ENCODE results near the gene FBXL17. TPM values are rescaled to one million over a fixed set of nuclear protein-coding genes. Genes with fewer than 3 reads are reported as not detected.

The FBXL17 gene
- total RNA-seq, 1 experiment from 2014 or later = 5.3 TPM

GRCh38 chr5:108334225-108334624 lies 47.7 kb downstream of the FBXL17 start:
- H2BK15ac ChIP-seq (ENCODE audit: low read depth, low read length) = no peak overlapping the region
- no peak overlapping the region for H2BK5ac ChIP-seq (ENCODE audit: insufficient read length, low read length)
- no peaks in the 10 kb centered on the region for H3K4me1 ChIP-seq (ENCODE audit: insufficient read depth, low read length)
- no peak overlapping the region for H3T11ph ChIP-seq (ENCODE audit: low read length)
- TF ChIP-seq CTCF (conservative IDR thresholded peaks at IDR 0.05) = no peak
- no peak overlapping the region for H3K4me2 ChIP-seq (ENCODE audit: insufficient read depth, insufficient read length, low read length)
- H4K91ac ChIP-seq (ENCODE audit: insufficient read length, low read depth, low read length) = no peak overlapping the region
- H3K23me2 ChIP-seq (ENCODE audit: insufficient read length, low read depth, low read length, poor library complexity, severe bottlenecking) = no peaks in the 10 kb centered on the region
- H2AFZ ChIP-seq (ENCODE audit: low read length) = no peak overlapping the region
- Mint-ChIP-seq H3K27me3 (ENCODE audit: low read depth) (no peaks in the 10 kb centered on the region), H3K36me3 (ENCODE audit: insufficient read depth in 1 of 3, low read depth in 3 of 3) (no peaks in the 10 kb centered on the region; a peak in 1 of 7 replicates), H3K27ac (peak overlapping the region in 2 of 3 experiments; percentile 18 to 93; a peak in 1 of 7 replicates), H3K9me3 (no peaks in the 10 kb centered on the region), H3K4me3 (no peak overlapping the region), H3K4me1 (peaks cover 4% of the 10 kb centered on the region in 2 experiments; a peak in 3 of 4 replicates)
- no peak overlapping the region for H3K56ac ChIP-seq (ENCODE audit: insufficient read length, low read depth, low read length)
- no peak overlapping the region for H3K23ac ChIP-seq (ENCODE audit: insufficient read length, low read depth, low read length)
- no peak overlapping the region for H2AK5ac ChIP-seq (ENCODE audit: insufficient read length, low read length)
- H4K8ac ChIP-seq (replicated peaks; ENCODE audit: insufficient read length, low read depth, low read length) = no peak overlapping the region
- H3K79me2 ChIP-seq (ENCODE audit: insufficient read depth, low read length) = no peaks in the 10 kb centered on the region
- H3K9me3 ChIP-seq (ENCODE audit: control insufficient read depth, low read depth, low read length) = no peaks in the 10 kb centered on the region
- H2BK12ac ChIP-seq (ENCODE audit: insufficient read length, low read depth, low read length) = no peak overlapping the region
- WGBS (ENCODE audit: extremely low coverage, insufficient read length, low lambda C conversion rate) = no CpG with 5 or more reads among the region's 2 CpGs
- H3K9ac ChIP-seq (ENCODE audit: extremely low read depth, insufficient read length, low read length) = no peak overlapping the region
- DNase-seq = no peak
- H3K27me3 ChIP-seq (ENCODE audit: insufficient read depth, low read length) = no peaks in the 10 kb centered on the region
- no peaks in the 10 kb centered on the region for H4K20me1 ChIP-seq (ENCODE audit: control insufficient read depth, insufficient read depth, insufficient read length)
- no peak overlapping the region for H2BK120ac ChIP-seq (ENCODE audit: low read depth, low read length, poor library complexity, severe bottlenecking)
- no peak overlapping the region for H3K14ac ChIP-seq (ENCODE audit: insufficient read depth, low read length)
- H3K18ac ChIP-seq (ENCODE audit: insufficient read length, low read depth, low read length) = no peak overlapping the region
- H3K4ac ChIP-seq (ENCODE audit: low read depth, low read length) = no peak overlapping the region
- no peaks in the 10 kb centered on the region for H3K79me1 ChIP-seq (ENCODE audit: insufficient read depth, low read depth, low read length, poor library complexity, severe bottlenecking)
- no peak overlapping the region for H3K27ac ChIP-seq (ENCODE audit: insufficient read length, low read depth, low read length)
- no peak overlapping the region for H4K5ac ChIP-seq (ENCODE audit: insufficient read length, low read depth, low read length)
- no peak overlapping the region for H2BK20ac ChIP-seq (ENCODE audit: low read depth, low read length, poor library complexity, severe bottlenecking)
